A549 (cell line): ENCODE measurements around the gene LRCH1. TPM values are rescaled to one million over a fixed set of nuclear protein-coding genes. Genes with fewer than 3 reads are reported as not detected.

Experiments
- ATAC-seq, 2 experiments: fragments of 200-7000 bp in 1 of 2; fragments of >200 bp in 1 of 2; cut with Nextera tagmentation in 1 of 2; cut with Tn5 transposase in 1 of 2; 3 replicates each; pipeline versions ENCODE4 v1.8.0 to v1.9.1; 2018 to 2020; ENCODE audit warnings: mild to moderate bottlenecking in 1 of 2, moderate library complexity in 1 of 2
- CTCF ChIA-PET: fragments of 300-600 bp; sonication (Branson Sonifier 250); formaldehyde crosslinking; extraction: SDS; loops from one replicate; lab custom pipeline; 2021; ENCODE audit warnings: antibody characterized with exemption, inconsistent platforms; lab: Yijun Ruan, JAX
- POLR2A ChIA-PET: fragments of 350-600 bp; formaldehyde crosslinking; extraction: SDS; loops from one replicate; lab custom pipeline; 2021; ENCODE audit warnings: antibody characterized with exemption, inconsistent platforms; lab: Yijun Ruan, JAX
- DNase-seq, 2 experiments: peaks; one replicate each; pipeline versions ENCODE4 v3.0.0 to v3.0.0-alpha.2; 2011 to 2016; ENCODE audit warnings: low read depth in 1 of 2, low spot score in 1 of 2
- FAIRE-seq: peaks from 2 replicates; lab custom pipeline; 2011; peaks lifted over from hg19 to GRCh38; lab: Jason Lieb, UNC
- H3K27ac ChIP-seq, 2 experiments: fragments of >200 bp; sonication (Bioruptor Twin); formaldehyde crosslinking; 3 replicates each; pipeline ENCODE4 v1.5.1; 2016 to 2017
- H3K4me1 ChIP-seq: fragments of >200 bp; sonication (Bioruptor Twin); formaldehyde crosslinking; 3 replicates; pipeline ENCODE4 v1.6.1; 2016
- H3K4me2 ChIP-seq: fragments of >200 bp; sonication (Bioruptor Twin); formaldehyde crosslinking; 3 replicates; pipeline ENCODE4 v1.6.1; 2016
- H3K4me3 ChIP-seq: fragments of >200 bp; sonication (Bioruptor Twin); formaldehyde crosslinking; 3 replicates; pipeline ENCODE4 v1.5.1; 2016
- H3K9me3 ChIP-seq: fragments of >200 bp; sonication (Bioruptor Twin); formaldehyde crosslinking; 3 replicates; pipeline ENCODE4 v1.6.1; 2016
- CHD2 ChIP-seq: fragments of 150-350 bp; IDR thresholded peaks from 2 replicates; pipeline ENCODE4 v1.6.1; 2014; ENCODE audit warnings: low read length; ENCODE audit not compliant: partially characterized antibody
- EP300 ChIP-seq, 2 experiments: fragments of >200 bp; sonication (Bioruptor Twin); formaldehyde crosslinking; IDR thresholded peaks; 2 replicates in 1 of 2; 3 replicates in 1 of 2; pipeline ENCODE4 v1.6.1; 2016 to 2017
- FOSB ChIP-seq: fragments of 250-450 bp; sonication (Bioruptor Pico); IDR thresholded peaks from 2 replicates; pipeline ENCODE4 v1.5.0; 2020; ENCODE audit warnings: mild to moderate bottlenecking, moderate library complexity
- GATA3 ChIP-seq: IDR thresholded peaks from 2 replicates; pipeline ENCODE4 v1.6.1; 2012; ENCODE audit warnings: borderline replicate concordance
- HEYL ChIP-seq: fragments of 250-450 bp; sonication (Bioruptor Pico); IDR thresholded peaks from 2 replicates; pipeline ENCODE4 v1.8.0; 2021; ENCODE audit warnings: mild to moderate bottlenecking, moderate library complexity
- HOXB5 ChIP-seq: fragments of 250-450 bp; sonication (Bioruptor Pico); IDR thresholded peaks from 2 replicates; pipeline ENCODE4 v1.5.0; 2020; ENCODE audit warnings: mild to moderate bottlenecking, moderate library complexity
- MYC ChIP-seq: IDR thresholded peaks from 2 replicates; pipeline ENCODE4 v1.6.1; 2012; ENCODE audit warnings: mild to moderate bottlenecking, inconsistent platforms, low read length, improper control_type of control experiment, borderline replicate concordance
- NPAS2 ChIP-seq: fragments of 250-450 bp; sonication (Bioruptor Pico); IDR thresholded peaks from 2 replicates; pipeline ENCODE4 v1.8.0; 2022; ENCODE audit warnings: mild to moderate bottlenecking, moderate library complexity, borderline replicate concordance
- PHF8 ChIP-seq: fragments of 200-600 bp; sonication (generic); IDR thresholded peaks from 2 replicates; pipeline ENCODE4 v1.6.1; 2016; ENCODE audit warnings: low read depth, mild to moderate bottlenecking, antibody characterized with exemption, moderate library complexity, borderline replicate concordance
- POLR2AphosphoS2 ChIP-seq: conservative IDR thresholded peaks from 2 replicates; pipeline ENCODE4 v1.6.1; 2012; ENCODE audit warnings: low read length, improper control_type of control experiment, inconsistent platforms
- RAD21 ChIP-seq, 2 experiments: fragments of >200 bp in 1 of 2; sonication (Bioruptor Twin) in 1 of 2; formaldehyde crosslinking in 1 of 2; IDR thresholded peaks in 1 of 2; conservative IDR thresholded peaks in 1 of 2; 2 replicates in 1 of 2; 3 replicates in 1 of 2; pipeline ENCODE4 v1.6.1; 2012 to 2018; ENCODE audit warnings: inconsistent platforms in 1 of 2
- RARB ChIP-seq: fragments of 250-450 bp; sonication (Bioruptor Pico); IDR thresholded peaks from 2 replicates; pipeline ENCODE4 v1.8.0; 2021; ENCODE audit warnings: mild to moderate bottlenecking, moderate library complexity
- RNF2 ChIP-seq: fragments of 200-600 bp; sonication (generic); IDR thresholded peaks from 2 replicates; pipeline ENCODE4 v1.6.1; 2016; ENCODE audit warnings: low read depth, mild to moderate bottlenecking, antibody characterized with exemption, moderate library complexity, borderline replicate concordance
- TP53 ChIP-seq: fragments of 250-450 bp; sonication (Bioruptor Pico); IDR thresholded peaks from 2 replicates; pipeline ENCODE4 v1.5.0; 2021; ENCODE audit warnings: mild to moderate bottlenecking, moderate library complexity
- ZC3H11A ChIP-seq: fragments of 450-650 bp; IDR thresholded peaks from 2 replicates; pipeline ENCODE4 v1.6.1; 2014; ENCODE audit warnings: antibody characterized with exemption, mild to moderate bottlenecking
- ZNF302 ChIP-seq: fragments of 250-450 bp; sonication (Bioruptor Pico); IDR thresholded peaks from 2 replicates; pipeline ENCODE4 v1.9.0; 2021; ENCODE audit warnings: inconsistent platforms, mild to moderate bottlenecking, moderate library complexity
- WGBS: methylation state at CpG from one replicate; pipeline ENCODE4 v1.1.6; 2017; ENCODE audit errors: missing lambda C conversion rate; 5-methylcytosine and 5-hydroxymethylcytosine counted together
- polyA plus RNA-seq, 4 experiments: library from polyadenylated mRNA; depleted of rRNA in 3 of 4; stranded (reverse); fragments of >200 nt; fragmentation: RNase III in 1 of 4; extraction: RNeasy Plus Mini Kit Qiagen cat#74134 plus additional on column Dnase treatment in 1 of 4; gene quantifications; 2 replicates in 3 of 4; 3 replicates in 1 of 4; pipeline ENCODE4 v1.2.3, GENCODE V29; 2011 to 2017
- TF ChIP-seq, protein P1 (sequence below): fragments of 150-350 bp; IDR thresholded peaks from 2 replicates; pipeline ENCODE4 v1.6.1; 2014; ENCODE audit warnings: low read depth, mild to moderate bottlenecking, low read length
- TF ChIP-seq, protein P2 (sequence below): fragments of >200 bp; sonication (Bioruptor Twin); formaldehyde crosslinking; IDR thresholded peaks from 3 replicates; pipeline ENCODE4 v1.5.1; 2016
- TF ChIP-seq, protein P3 (sequence below): fragments of 450-650 bp; IDR thresholded peaks from 2 replicates; pipeline ENCODE4 v1.6.1; 2014; ENCODE audit warnings: antibody characterized with exemption
- TF ChIP-seq, protein P4 (sequence below): fragments of 200-600 bp; sonication (generic); IDR thresholded peaks from 2 replicates; pipeline ENCODE4 v1.6.1; 2016; ENCODE audit warnings: antibody characterized with exemption, mild to moderate bottlenecking, moderate library complexity

LRCH1 gene
- polyA plus RNA-seq, 2 of the 4 experiments (the other 2 are of a cell fraction), result 8.5 to 16.4 TPM

DNA sequence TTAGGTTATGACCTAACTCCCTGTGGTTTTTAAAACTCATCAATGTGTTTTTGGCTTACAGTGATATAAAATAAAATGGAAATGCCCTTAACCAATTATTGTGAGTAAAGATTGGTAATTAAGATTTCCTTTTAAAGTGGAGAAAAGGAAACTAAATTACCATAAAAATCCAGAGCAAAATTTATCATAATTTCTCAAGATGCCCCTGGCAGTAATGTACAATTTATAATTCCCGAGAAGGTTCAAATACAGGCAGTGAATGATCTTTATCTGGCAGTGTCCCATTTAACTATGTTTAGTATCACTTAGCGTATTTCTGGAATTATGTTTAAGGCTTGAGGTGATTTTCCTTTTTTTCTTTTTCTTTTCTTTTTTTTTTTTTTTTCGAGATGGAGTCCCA is 182.5 kb downstream of the LRCH1 start:
- FAIRE-seq (no peak), ATAC-seq (no peak), DNase-seq (no peak)
- Histone ChIP-seq H3K4me1 (no peaks in the 10 kb centered on the region), H3K4me3 (no peak overlapping the region), H3K4me2 (no peak overlapping the region), H3K9me3 (no peaks in the 10 kb centered on the region), H3K27ac (no peak overlapping the region)
- ChIA-PET CTCF (interaction anchor here (0.9 kb wide), 1 partner anchor 183 kb away, joined by 3 read pairs; no protein-coding TSS in a partner anchor), POLR2A (no interaction called here)
- WGBS, result 95% methylated on average over 2 of the region's 3 CpGs
- TF ChIP-seq, protein P1, sequence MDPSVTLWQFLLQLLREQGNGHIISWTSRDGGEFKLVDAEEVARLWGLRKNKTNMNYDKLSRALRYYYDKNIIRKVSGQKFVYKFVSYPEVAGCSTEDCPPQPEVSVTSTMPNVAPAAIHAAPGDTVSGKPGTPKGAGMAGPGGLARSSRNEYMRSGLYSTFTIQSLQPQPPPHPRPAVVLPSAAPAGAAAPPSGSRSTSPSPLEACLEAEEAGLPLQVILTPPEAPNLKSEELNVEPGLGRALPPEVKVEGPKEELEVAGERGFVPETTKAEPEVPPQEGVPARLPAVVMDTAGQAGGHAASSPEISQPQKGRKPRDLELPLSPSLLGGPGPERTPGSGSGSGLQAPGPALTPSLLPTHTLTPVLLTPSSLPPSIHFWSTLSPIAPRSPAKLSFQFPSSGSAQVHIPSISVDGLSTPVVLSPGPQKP, result no peak
- TF ChIP-seq PHF8 (no peak), ZNF302 (CRISPR knock-in tag) (no peak), HOXB5 (CRISPR knock-in tag) (no peak)

DNA sequence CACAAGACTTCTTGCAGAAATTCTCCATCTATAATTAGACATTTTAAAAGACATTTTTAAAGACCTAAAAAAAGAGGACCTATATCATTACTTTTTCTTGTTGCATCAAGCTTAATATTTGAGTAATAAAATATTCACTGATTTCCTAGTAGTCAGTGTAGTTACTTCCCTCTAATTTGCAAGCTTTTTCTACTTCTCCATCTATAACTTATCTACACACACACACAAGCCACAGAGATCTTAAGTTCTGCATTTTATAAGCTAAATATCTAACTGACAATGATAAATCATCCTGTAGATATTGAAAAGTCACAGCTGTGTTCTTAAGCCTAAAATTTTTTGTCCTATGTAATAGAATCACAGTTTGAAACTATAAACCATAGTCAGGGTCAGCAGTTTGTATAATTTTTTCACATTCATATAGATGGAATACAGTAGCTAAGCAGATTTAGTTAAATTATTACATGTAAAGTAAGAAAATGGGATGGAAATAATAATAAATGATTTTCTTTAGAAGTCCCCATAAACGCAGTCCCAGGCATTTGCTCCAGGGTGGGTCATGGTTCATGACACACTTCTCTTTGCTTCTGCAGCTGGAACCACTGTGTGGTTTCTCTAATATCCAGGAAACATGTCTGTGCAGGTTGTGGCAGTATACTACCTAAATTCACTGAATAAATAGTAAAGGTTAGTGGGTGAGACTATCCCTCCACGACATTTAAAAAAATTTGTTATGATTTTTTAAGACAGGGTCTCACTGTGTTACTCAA is 183.8 kb downstream of the LRCH1 start:
- Histone ChIP-seq H3K27ac (no peak overlapping the region), H3K4me1 (no peaks in the 10 kb centered on the region), H3K9me3 (no peaks in the 10 kb centered on the region), H3K4me2 (no peak overlapping the region), H3K4me3 (no peak overlapping the region)
- ChIA-PET POLR2A (no interaction called here), CTCF (interaction anchor here (1.3 to 1.4 kb wide), 2 partner anchors 16 to 188 kb away, joined by 3 to 4 read pairs; no protein-coding TSS in a partner anchor)
- 96% methylated on average over 2 of the region's 2 CpGs for WGBS
- TF ChIP-seq ZNF302 (CRISPR knock-in tag) (no peak), RARB (CRISPR knock-in tag) (no peak), ZC3H11A (no peak), RNF2 (no peak), GATA3 (no peak), CHD2 (no peak), NPAS2 (CRISPR knock-in tag) (no peak), MYC (no peak), RAD21 (conservative IDR thresholded peaks at IDR 0.05 in 1 of 2, IDR thresholded peaks at IDR 0.05 in 1 of 2) (no peak), POLR2AphosphoS2 (no peak), TP53 (CRISPR knock-in tag) (no peak), EP300 (IDR thresholded peaks at IDR 0.05) (no peak), FOSB (no peak)
- TF ChIP-seq, protein P2, sequence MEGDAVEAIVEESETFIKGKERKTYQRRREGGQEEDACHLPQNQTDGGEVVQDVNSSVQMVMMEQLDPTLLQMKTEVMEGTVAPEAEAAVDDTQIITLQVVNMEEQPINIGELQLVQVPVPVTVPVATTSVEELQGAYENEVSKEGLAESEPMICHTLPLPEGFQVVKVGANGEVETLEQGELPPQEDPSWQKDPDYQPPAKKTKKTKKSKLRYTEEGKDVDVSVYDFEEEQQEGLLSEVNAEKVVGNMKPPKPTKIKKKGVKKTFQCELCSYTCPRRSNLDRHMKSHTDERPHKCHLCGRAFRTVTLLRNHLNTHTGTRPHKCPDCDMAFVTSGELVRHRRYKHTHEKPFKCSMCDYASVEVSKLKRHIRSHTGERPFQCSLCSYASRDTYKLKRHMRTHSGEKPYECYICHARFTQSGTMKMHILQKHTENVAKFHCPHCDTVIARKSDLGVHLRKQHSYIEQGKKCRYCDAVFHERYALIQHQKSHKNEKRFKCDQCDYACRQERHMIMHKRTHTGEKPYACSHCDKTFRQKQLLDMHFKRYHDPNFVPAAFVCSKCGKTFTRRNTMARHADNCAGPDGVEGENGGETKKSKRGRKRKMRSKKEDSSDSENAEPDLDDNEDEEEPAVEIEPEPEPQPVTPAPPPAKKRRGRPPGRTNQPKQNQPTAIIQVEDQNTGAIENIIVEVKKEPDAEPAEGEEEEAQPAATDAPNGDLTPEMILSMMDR, result no peak
- TF ChIP-seq, protein P3, sequence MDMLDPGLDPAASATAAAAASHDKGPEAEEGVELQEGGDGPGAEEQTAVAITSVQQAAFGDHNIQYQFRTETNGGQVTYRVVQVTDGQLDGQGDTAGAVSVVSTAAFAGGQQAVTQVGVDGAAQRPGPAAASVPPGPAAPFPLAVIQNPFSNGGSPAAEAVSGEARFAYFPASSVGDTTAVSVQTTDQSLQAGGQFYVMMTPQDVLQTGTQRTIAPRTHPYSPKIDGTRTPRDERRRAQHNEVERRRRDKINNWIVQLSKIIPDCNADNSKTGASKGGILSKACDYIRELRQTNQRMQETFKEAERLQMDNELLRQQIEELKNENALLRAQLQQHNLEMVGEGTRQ, result no peak
- ATAC-seq (no peak), FAIRE-seq (no peak), DNase-seq (no peak)

DNA sequence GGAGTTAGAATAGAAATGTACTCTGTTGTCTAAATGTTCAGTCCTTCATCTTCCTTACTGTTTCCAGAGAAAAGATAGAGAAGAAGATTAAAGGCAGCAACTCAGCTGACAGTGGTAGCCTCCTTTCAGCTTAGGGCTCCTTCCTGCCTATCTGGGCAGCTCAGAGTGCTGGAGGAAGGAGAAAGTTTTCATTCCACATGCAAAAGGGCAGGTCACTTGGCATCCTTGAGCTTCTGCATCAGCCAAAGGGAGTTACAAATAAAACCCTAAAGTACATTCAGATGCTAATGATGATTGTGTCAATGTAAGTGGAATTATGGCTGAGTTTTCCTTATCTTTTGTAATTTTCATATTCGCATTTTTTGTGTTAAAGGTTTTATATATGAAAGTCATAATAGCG is 185.1 kb downstream of the LRCH1 start:
- Histone ChIP-seq H3K4me3 (no peak overlapping the region), H3K27ac (no peak overlapping the region), H3K4me2 (no peak overlapping the region), H3K9me3 (no peaks in the 10 kb centered on the region), H3K4me1 (no peaks in the 10 kb centered on the region)
- ChIA-PET POLR2A (no interaction called here), CTCF (interaction anchor here (1.4 kb wide), 1 partner anchor 189 kb away, joined by 3 read pairs; no protein-coding TSS in a partner anchor)
- FAIRE-seq, result no peak
- no peak for DNase-seq
- 89% methylated on average over 2 of the region's 2 CpGs for WGBS
- no peak for TF ChIP-seq HEYL (CRISPR knock-in tag)
- TF ChIP-seq, protein P4, sequence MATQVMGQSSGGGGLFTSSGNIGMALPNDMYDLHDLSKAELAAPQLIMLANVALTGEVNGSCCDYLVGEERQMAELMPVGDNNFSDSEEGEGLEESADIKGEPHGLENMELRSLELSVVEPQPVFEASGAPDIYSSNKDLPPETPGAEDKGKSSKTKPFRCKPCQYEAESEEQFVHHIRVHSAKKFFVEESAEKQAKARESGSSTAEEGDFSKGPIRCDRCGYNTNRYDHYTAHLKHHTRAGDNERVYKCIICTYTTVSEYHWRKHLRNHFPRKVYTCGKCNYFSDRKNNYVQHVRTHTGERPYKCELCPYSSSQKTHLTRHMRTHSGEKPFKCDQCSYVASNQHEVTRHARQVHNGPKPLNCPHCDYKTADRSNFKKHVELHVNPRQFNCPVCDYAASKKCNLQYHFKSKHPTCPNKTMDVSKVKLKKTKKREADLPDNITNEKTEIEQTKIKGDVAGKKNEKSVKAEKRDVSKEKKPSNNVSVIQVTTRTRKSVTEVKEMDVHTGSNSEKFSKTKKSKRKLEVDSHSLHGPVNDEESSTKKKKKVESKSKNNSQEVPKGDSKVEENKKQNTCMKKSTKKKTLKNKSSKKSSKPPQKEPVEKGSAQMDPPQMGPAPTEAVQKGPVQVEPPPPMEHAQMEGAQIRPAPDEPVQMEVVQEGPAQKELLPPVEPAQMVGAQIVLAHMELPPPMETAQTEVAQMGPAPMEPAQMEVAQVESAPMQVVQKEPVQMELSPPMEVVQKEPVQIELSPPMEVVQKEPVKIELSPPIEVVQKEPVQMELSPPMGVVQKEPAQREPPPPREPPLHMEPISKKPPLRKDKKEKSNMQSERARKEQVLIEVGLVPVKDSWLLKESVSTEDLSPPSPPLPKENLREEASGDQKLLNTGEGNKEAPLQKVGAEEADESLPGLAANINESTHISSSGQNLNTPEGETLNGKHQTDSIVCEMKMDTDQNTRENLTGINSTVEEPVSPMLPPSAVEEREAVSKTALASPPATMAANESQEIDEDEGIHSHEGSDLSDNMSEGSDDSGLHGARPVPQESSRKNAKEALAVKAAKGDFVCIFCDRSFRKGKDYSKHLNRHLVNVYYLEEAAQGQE, result no peak
- ATAC-seq, result no peak
